K562 (cell line): ENCODE results near the gene RALY. TPM values are rescaled to one million over a fixed set of nuclear protein-coding genes. Genes with fewer than 3 reads are reported as not detected.

ENCODE experiments used
- ATAC-seq: fragments of 200-7000 bp; cut with Tn5 transposase; 3 replicates; pipeline ENCODE4 v1.9.1; 2020; ENCODE audit warnings: moderate library complexity
- BruUV-seq: library from RNA; stranded (reverse); fragments of 400-500 nt; replicated peaks from 2 replicates; lab custom pipeline; 2021; lab: Mats Ljungman, UMichigan
- CTCF ChIA-PET: fragments of 300-600 bp; formaldehyde crosslinking; extraction: SDS; loops from one replicate; lab custom pipeline; 2021; ENCODE audit warnings: low intra/inter-chr PET ratio; lab: Yijun Ruan, JAX
- POLR2A ChIA-PET: fragments of 300-600, 350-650 bp; sonication (Branson Sonifier 250); formaldehyde crosslinking; extraction: SDS; loops from one replicate; lab custom pipeline; 2021; ENCODE audit warnings: antibody characterized with exemption, inconsistent platforms; lab: Yijun Ruan, JAX
- DNase-seq, 4 experiments: peaks; one replicate each; pipeline versions ENCODE4 v3.0.0 to v3.0.0-alpha.2; 2011 to 2018; ENCODE audit warnings: low spot score in 3 of 4, mixed read lengths in 3 of 4; ENCODE audit errors: extremely low read depth in 1 of 4
- FAIRE-seq: peaks from 2 replicates; lab custom pipeline; 2011; peaks lifted over from hg19 to GRCh38; lab: Jason Lieb, UNC
- H2AFZ ChIP-seq: 2 replicates; pipeline ENCODE4 v1.6.0; 2011; ENCODE audit warnings: low read depth, low read length, control low read depth, inconsistent platforms
- H3K27ac ChIP-seq: fragments of 200-600 bp; 3 replicates; pipeline ENCODE4 v1.8.0; 2011; ENCODE audit warnings: low read depth, mild to moderate bottlenecking, control low read depth, inconsistent platforms, low read length, moderate library complexity, mixed read lengths; ENCODE audit errors: extremely low read depth
- H3K27me3 ChIP-seq, 2 experiments: fragments of 300-600 bp in 1 of 2; 2 replicates in 1 of 2; 3 replicates in 1 of 2; pipeline versions ENCODE4 v1.6.0 to v1.8.0; 2011; ENCODE audit warnings: inconsistent platforms in 2 of 2, low read length in 2 of 2, mild to moderate bottlenecking in 1 of 2, mixed read lengths in 1 of 2, moderate library complexity in 1 of 2; ENCODE audit not compliant: control insufficient read depth in 2 of 2, insufficient read depth in 2 of 2
- H3K36me3 ChIP-seq: fragments of 300-600 bp; 3 replicates; pipeline ENCODE4 v1.8.0; 2011; ENCODE audit warnings: mild to moderate bottlenecking, low read length, inconsistent platforms; ENCODE audit not compliant: control insufficient read depth, insufficient read depth
- H3K4me1 ChIP-seq, 2 experiments: fragments of 200-600 bp in 1 of 2; replicated peaks in 1 of 2; 2 replicates in 1 of 2; 3 replicates in 1 of 2; pipeline versions ENCODE4 v1.5.1 to v1.8.0; 2011; ENCODE audit warnings: inconsistent platforms in 2 of 2, low read length in 2 of 2, mild to moderate bottlenecking in 1 of 2, mixed read lengths in 1 of 2, moderate library complexity in 1 of 2; ENCODE audit not compliant: control insufficient read depth in 2 of 2, insufficient read depth in 2 of 2
- H3K4me2 ChIP-seq: 2 replicates; pipeline ENCODE4 v1.6.1; 2011; ENCODE audit warnings: low read length, control low read depth, inconsistent platforms, mixed read lengths; ENCODE audit not compliant: insufficient read depth
- H3K4me3 ChIP-seq: fragments of 200-600 bp; sonication (generic), shearing (Covaris generic); 2 replicates; pipeline ENCODE4 v1.5.1; 2016; ENCODE audit warnings: control low read depth, inconsistent platforms
- H3K79me2 ChIP-seq: fragments of 200-600 bp; 3 replicates; pipeline ENCODE4 v1.8.0; 2011; ENCODE audit warnings: low read length, inconsistent platforms; ENCODE audit not compliant: control insufficient read depth, insufficient read depth
- H3K9ac ChIP-seq, 2 experiments: 2 replicates each; pipeline versions ENCODE4 v1.6.0 to v1.6.1; 2011; ENCODE audit warnings: low read depth in 2 of 2, low read length in 2 of 2, control low read depth in 1 of 2, inconsistent platforms in 1 of 2, mild to moderate bottlenecking in 1 of 2, mixed read lengths in 1 of 2; ENCODE audit not compliant: insufficient read depth in 1 of 2
- H3K9me1 ChIP-seq: one replicate; pipeline ENCODE4 v1.6.0; 2011; ENCODE audit warnings: inconsistent platforms, mild to moderate bottlenecking, low read length, moderate library complexity; ENCODE audit not compliant: control insufficient read depth, insufficient read depth
- H3K9me3 ChIP-seq: replicated peaks from 2 replicates; pipeline ENCODE4 v1.5.1; 2011; ENCODE audit warnings: low read depth, low read length, inconsistent platforms; ENCODE audit not compliant: control insufficient read depth, insufficient read depth
- H4K20me1 ChIP-seq: replicated peaks from 2 replicates; pipeline ENCODE4 v1.6.1; 2011; ENCODE audit warnings: low read length, inconsistent platforms, mixed read lengths; ENCODE audit not compliant: control insufficient read depth, insufficient read depth
- CCNT2 ChIP-seq: IDR thresholded peaks from 2 replicates; pipeline ENCODE4 v1.6.1; 2011; ENCODE audit warnings: borderline replicate concordance, low read depth, mild to moderate bottlenecking, moderate library complexity, mixed read lengths, low read length; ENCODE audit not compliant: insufficient read length; ENCODE audit errors: extremely low read depth
- EGR1 ChIP-seq: fragments of 450-650 bp; conservative IDR thresholded peaks from 2 replicates; pipeline ENCODE4 v1.6.1; 2017; ENCODE audit warnings: mild to moderate bottlenecking
- NR2C2 ChIP-seq, 2 experiments: fragments of 200-800 bp in 1 of 2; sonication (Bioruptor generic) in 1 of 2; sonication (generic) in 1 of 2; formaldehyde crosslinking in 1 of 2; IDR thresholded peaks; 2 replicates each; pipeline versions ENCODE4 v1.6.1 to v1.8.0; 2016 to 2022; ENCODE audit warnings: mild to moderate bottlenecking in 1 of 2, missing compliant biosample characterization in 1 of 2, missing genetic modification characterization in 1 of 2, missing genetic modification reagents in 1 of 2
- XRCC3 ChIP-seq: fragments of 450-650 bp; IDR thresholded peaks from 2 replicates; pipeline ENCODE4 v1.6.1; 2017; ENCODE audit warnings: mild to moderate bottlenecking, moderate library complexity
- ZNF408 ChIP-seq: fragments of 250-450 bp; sonication (Bioruptor Pico); IDR thresholded peaks from 2 replicates; pipeline ENCODE4 v1.4.0; 2020; ENCODE audit warnings: low read depth, mild to moderate bottlenecking, moderate library complexity
- ZNF644 ChIP-seq: fragments of 200-800 bp; sonication (Bioruptor generic); IDR thresholded peaks from 2 replicates; pipeline ENCODE4 v1.6.1; 2016; ENCODE audit warnings: low read depth, missing genetic modification characterization, missing compliant biosample characterization
- WGBS: fragments of 100-300 bp; shearing (Covaris generic); methylation state at CpG from one replicate; pipeline ENCODE4 v1.1.6; 2016; ENCODE audit warnings: low coverage, mixed read lengths; ENCODE audit not compliant: insufficient coverage; ENCODE audit errors: missing lambda C conversion rate; 5-methylcytosine and 5-hydroxymethylcytosine counted together
- in situ Hi-C: fragments of 300-500 bp; cut with MboI; formaldehyde crosslinking; loops from 4 replicates; pipeline ENCODE4 v1.15.0; 2018; ENCODE audit warnings: inconsistent platforms, mixed read lengths
- intact Hi-C: fragments of 100-400 bp; cut with micrococcal nuclease; formaldehyde crosslinking; loops from 2 replicates; pipeline ENCODE4 v1.14.2; 2022
- polyA plus RNA-seq, 8 experiments: library from polyadenylated mRNA; depleted of rRNA in 4 of 8; stranded (reverse) in 5 of 8; unstranded in 3 of 8; fragments of >200 nt; fragmentation: Nextera tagmentation in 2 of 8; fragmentation: Illumina TruSeq in 1 of 8; extraction: Ambion mirVana in 2 of 8; extraction: Trizol in 1 of 8; gene quantifications; 2 replicates each; pipeline versions ENCODE4 v1.2.1 to v1.2.3, GENCODE V29; 2011 to 2014; ENCODE audit warnings: inconsistent platforms in 1 of 8, missing spikeins in 1 of 8
- total RNA-seq, 7 experiments: library from RNA; depleted of rRNA in 6 of 7; stranded (reverse); fragments of >200 nt in 6 of 7; fragmentation: Illumina TruSeq in 2 of 7; extraction: Trizol in 2 of 7; gene quantifications; 2 replicates each; pipeline versions ENCODE4 v1.2.1 to v1.2.3, GENCODE V29; 2011 to 2021; ENCODE audit warnings: low replicate concordance in 1 of 7

RALY gene
- total and polyA plus RNA-seq, 9 of the 15 experiments (the other 6 are each of a cell fraction or from before 2014, with no cell fraction given) = 0.80 to 207 (median 128) TPM

DNA sequence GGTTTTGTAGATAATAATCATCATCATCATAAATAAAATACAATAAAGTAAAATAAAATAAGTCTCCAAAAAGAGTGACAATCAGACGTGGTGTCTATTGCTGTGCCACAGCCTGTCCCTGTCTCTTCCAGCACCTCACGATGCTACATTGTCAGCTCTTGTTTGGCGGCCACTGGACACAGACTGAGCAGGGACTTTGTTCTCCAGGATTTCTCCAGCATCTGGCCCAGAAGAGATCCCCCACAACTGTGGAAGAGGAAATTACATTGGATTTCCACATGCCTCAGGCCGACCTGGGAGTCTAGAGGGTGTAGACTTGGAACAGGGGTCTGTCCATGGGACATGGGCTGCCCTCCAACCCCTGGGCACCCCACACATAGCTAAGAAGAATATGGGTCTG, 39.2 kb upstream of the RALY start:
- TF ChIP-seq NR2C2 (CRISPR knock-in tag; IDR thresholded peaks at IDR 0.05) (no peak), NR2C2 (tag; IDR thresholded peaks at IDR 0.05) (no peak), ZNF408 (no peak), ZNF644 (no peak), EGR1 (no peak), XRCC3 (no peak), CCNT2 (no peak)
- Histone ChIP-seq H3K27ac (no peak overlapping the region), H3K79me2 (no peaks in the 10 kb centered on the region), H3K9ac (no peak overlapping the region), H3K27me3 (peaks cover 8 to 13% of the 10 kb centered on the region in 2 experiments; a peak in 3 of 5 replicates), H3K4me2 (no peak overlapping the region), H4K20me1 (no peaks in the 10 kb centered on the region), H3K9me3 (no peaks in the 10 kb centered on the region), H3K4me1 (no peaks in the 10 kb centered on the region), H3K36me3 (no peaks in the 10 kb centered on the region), H3K9me1 (no peaks in the 10 kb centered on the region), H2AFZ (no peak overlapping the region), H3K4me3 (no peak overlapping the region)
- intact Hi-C loops = no loop called here
- ChIA-PET CTCF (no interaction called here), POLR2A (interaction anchor here (0.6 kb wide), 1 partner anchor 39 kb away, joined by 3 read pairs; no protein-coding TSS in a partner anchor)
- 3% methylated on average over 4 of the region's 4 CpGs for WGBS
- no TSS peak for BruUV-seq
- in situ Hi-C loops = loop anchor here (5.0 kb wide), 1 partner anchor 113 kb away; no protein-coding TSS in a partner anchor
- ATAC-seq (no peak), FAIRE-seq (no peak), DNase-seq (no peak)
